ENCODE results near the gene TMEM272. TPM values are rescaled to one million over a fixed set of nuclear protein-coding genes. Genes with fewer than 3 reads are reported as not detected.
A peak's percentile ranks its signal among the peaks of the same experiment; 100 is the strongest.

TMEM272 gene
- total RNA-seq, 6 donors from 2014 or later = 0.13 to 0.44 (median 0.17) TPM; not detected in 3

DNA sequence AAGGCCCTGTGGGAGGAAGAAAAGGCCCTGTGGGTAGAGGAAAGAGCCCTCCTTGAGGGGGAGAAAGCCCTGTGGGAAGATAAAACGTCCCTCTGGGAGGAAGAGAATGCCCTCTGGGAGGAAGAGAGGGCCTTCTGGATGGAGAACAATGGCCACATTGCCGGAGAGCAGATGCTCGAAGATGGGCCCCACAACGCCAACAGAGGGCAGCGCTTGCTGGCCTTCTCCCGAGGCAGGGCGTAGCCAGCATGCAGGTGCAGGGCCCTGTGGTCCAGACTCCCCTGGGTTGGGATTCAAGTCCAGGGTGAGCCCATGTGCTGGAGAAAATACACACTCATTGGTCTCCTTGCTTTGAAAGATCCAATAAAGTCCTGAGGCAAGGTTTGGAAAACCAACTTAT lies 20.9 kb upstream of the TMEM272 start:
- no peak for ATAC-seq (ENCODE audit: low FRiP score in 2 of 2)
- 84 to 87% methylated on average over 6 to 7 of the region's 7 CpGs for WGBS, 2 donors
- Histone ChIP-seq H3K27me3 (no peaks in the 10 kb centered on the region), H3K4me1 (no peaks in the 10 kb centered on the region), H3K9me3 (no peaks in the 10 kb centered on the region), H3K36me3 (no peaks in the 10 kb centered on the region), H3K4me3 (no peak overlapping the region), H3K27ac (no peak overlapping the region)
- no peak for TF ChIP-seq POLR2AphosphoS5 (IDR thresholded peaks at IDR 0.05)
- TF ChIP-seq EP300 (IDR thresholded peaks at IDR 0.05) = no peak
- TF ChIP-seq, protein P1, sequence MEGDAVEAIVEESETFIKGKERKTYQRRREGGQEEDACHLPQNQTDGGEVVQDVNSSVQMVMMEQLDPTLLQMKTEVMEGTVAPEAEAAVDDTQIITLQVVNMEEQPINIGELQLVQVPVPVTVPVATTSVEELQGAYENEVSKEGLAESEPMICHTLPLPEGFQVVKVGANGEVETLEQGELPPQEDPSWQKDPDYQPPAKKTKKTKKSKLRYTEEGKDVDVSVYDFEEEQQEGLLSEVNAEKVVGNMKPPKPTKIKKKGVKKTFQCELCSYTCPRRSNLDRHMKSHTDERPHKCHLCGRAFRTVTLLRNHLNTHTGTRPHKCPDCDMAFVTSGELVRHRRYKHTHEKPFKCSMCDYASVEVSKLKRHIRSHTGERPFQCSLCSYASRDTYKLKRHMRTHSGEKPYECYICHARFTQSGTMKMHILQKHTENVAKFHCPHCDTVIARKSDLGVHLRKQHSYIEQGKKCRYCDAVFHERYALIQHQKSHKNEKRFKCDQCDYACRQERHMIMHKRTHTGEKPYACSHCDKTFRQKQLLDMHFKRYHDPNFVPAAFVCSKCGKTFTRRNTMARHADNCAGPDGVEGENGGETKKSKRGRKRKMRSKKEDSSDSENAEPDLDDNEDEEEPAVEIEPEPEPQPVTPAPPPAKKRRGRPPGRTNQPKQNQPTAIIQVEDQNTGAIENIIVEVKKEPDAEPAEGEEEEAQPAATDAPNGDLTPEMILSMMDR (IDR thresholded peaks at IDR 0.05) = no peak
- no peak for TF ChIP-seq POLR2A (IDR thresholded peaks at IDR 0.05)
- DNase-seq = peak in 1 of 2 donors; percentile 43

DNA sequence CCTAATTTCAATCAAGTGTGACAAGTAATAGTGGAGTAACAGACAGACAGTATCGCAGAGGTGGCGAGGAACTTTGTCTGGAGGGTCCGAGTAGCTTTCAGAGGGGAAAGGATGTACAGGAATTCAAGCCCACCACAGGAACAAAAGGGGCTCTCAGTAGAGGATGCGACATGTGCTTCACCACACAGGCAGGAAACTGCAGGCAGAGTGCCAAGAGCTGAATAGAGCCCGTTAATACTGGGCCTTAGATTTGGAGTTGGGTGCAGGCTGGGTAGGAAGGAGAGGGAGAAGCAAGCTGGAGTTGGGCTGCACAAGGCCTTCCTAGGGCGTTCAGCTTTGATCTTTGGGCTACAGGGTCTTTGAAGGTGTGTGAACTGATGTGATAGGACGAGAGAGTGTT lies 18.0 kb upstream of the TMEM272 start:
- no peak for ATAC-seq (ENCODE audit: low FRiP score in 2 of 2)
- Histone ChIP-seq H3K27ac (no peak overlapping the region), H3K9me3 (no peaks in the 10 kb centered on the region), H3K27me3 (no peaks in the 10 kb centered on the region), H3K36me3 (no peaks in the 10 kb centered on the region), H3K4me1 (no peaks in the 10 kb centered on the region), H3K4me3 (no peak overlapping the region)
- no peak for DNase-seq
- WGBS, 2 donors = 58 to 63% methylated on average over 7 of the region's 7 CpGs
- TF ChIP-seq EP300 (IDR thresholded peaks at IDR 0.05) = no peak
- no peak for TF ChIP-seq POLR2A (IDR thresholded peaks at IDR 0.05)

DNA sequence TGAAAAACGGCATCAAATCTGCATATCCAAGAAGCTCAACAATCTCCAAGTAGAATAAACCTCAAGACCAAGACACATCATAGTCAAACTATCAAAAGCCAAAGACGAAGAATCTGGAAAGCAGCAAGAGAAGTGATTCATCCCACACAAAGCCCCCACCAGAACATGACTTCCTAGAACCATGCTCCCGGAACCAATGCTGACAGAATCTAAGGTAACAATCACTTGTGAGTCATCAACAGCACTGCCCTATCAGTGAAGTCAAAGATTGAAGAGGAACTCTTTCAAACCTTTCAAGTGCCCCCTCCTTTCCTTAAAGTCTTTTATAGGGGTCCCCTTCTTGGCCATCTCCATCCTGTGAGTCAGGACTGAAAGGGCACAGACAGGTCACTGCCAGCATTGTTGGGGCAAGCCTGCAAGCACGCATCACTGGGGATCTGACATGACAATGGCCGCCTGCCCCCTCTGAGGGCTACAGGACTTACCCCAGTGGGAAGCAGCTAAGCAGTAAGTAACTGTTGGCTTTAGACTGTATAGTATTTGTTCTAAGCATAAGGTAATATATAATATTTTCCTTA lies 16.8 kb upstream of the TMEM272 start, which contains the start of gene CCDC70:
CCDC70 (plus strand) TSS at position 247 of the 578 bp plus-strand sequence. CDS start 3,443 bp downstream, outside the sequence.
- no peaks in the 10 kb centered on the region for H3K4me1 ChIP-seq
- no peak for ATAC-seq (ENCODE audit: low FRiP score in 2 of 2)
- DNase-seq = no peak
- TF ChIP-seq, protein P1 (IDR thresholded peaks at IDR 0.05) = no peak
- TF ChIP-seq EP300 (IDR thresholded peaks at IDR 0.05) (no peak), POLR2AphosphoS5 (IDR thresholded peaks at IDR 0.05) (no peak)
- no peaks in the 10 kb centered on the region for H3K27me3 ChIP-seq
- 87 to 90% methylated on average over 4 to 5 of the region's 5 CpGs for WGBS, 2 donors
- no peaks in the 10 kb centered on the region for H3K36me3 ChIP-seq
- no peak within 1 kb of the TSS for H3K4me3 ChIP-seq
- no peaks in the 10 kb centered on the region for H3K9me3 ChIP-seq
- no peak within 1 kb of the TSS for H3K27ac ChIP-seq

DNA sequence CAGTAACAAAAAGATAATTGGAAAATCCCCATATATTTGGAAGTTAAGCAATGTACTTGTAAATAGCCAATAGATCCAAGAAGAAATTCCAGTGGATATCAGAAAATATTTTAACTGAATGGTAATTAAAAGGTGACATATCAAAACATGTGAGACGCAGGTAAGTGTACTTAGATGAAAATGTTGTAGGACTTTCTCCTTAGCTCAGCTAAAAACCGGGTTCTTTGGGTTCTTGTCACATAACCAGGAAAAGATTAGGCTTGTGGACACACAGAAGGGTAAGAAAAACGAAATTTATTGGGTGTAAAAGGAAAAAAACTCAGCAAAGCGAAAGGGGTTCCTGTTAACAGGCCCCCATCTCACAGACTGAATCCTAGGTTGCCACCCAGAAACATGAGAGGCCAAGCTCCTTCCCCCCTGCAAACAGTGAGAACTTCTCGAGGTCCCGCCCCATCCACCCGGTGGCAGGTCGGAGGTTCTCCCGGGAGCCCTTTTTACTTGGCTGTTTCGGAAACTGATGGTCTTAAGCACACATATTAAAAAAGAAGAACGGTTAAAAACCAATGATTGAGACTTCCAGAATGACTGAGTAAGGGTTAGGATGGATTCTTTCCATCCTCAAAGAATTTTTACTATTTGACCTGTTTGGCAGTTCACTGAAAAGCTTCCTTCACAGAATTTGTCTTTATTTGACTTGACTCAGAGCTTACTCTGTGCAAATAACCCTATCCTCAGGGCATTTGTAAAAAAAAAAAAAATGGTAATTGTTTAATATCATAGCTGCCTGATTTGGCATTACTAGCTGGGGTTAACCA lies 13.7 kb upstream of the TMEM272 start:
- TF ChIP-seq POLR2A (IDR thresholded peaks at IDR 0.05) (no peak), POLR2AphosphoS5 (IDR thresholded peaks at IDR 0.05) (no peak), EP300 (IDR thresholded peaks at IDR 0.05) (no peak)
- TF ChIP-seq, protein P1 (IDR thresholded peaks at IDR 0.05) = no peak
- no peaks in the 10 kb centered on the region for H3K4me1 ChIP-seq
- no peak for ATAC-seq (ENCODE audit: low FRiP score in 2 of 2)

DNA sequence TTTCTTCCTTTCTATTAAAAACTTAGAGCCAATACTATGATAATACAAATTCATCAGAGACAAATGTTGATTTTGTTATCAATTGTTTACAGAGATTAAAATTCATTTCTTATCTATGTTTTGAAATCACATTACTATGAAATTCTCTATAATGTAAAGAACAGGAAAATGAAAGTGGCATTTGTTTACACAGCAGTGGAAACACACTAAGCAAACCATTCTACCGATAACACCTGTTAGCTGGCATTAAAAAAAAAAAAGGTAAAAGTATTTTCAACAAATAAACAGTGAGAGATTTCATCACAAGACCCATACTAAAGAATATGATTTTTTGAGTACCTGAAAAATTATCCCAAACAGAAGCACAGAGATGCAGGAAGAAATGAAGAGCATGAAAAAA lies 12.0 kb upstream of the TMEM272 start:
- Histone ChIP-seq H3K4me1 (no peaks in the 10 kb centered on the region), H3K9me3 (no peaks in the 10 kb centered on the region), H3K27me3 (no peaks in the 10 kb centered on the region), H3K36me3 (no peaks in the 10 kb centered on the region), H3K27ac (no peak overlapping the region), H3K4me3 (no peak overlapping the region)
- DNase-seq (no peak), ATAC-seq (ENCODE audit: low FRiP score in 2 of 2) (no peak)
- WGBS, 2 donors = 37 to 38% methylated on average over 1 of the region's 1 CpG
- no peak for TF ChIP-seq POLR2AphosphoS5 (IDR thresholded peaks at IDR 0.05)
- no peak for TF ChIP-seq EP300 (IDR thresholded peaks at IDR 0.05)
- no peak for TF ChIP-seq POLR2A (IDR thresholded peaks at IDR 0.05)
- TF ChIP-seq, protein P1 (IDR thresholded peaks at IDR 0.05) = no peak

More for the DNA sequence above, 13.7 kb upstream of the TMEM272 start:
- no peak overlapping the region for H3K4me3 ChIP-seq
- no peaks in the 10 kb centered on the region for H3K27me3 ChIP-seq
- H3K36me3 ChIP-seq = no peaks in the 10 kb centered on the region
- 64 to 66% methylated on average over 11 of the region's 11 CpGs for WGBS, 2 donors
- H3K27ac ChIP-seq = no peak overlapping the region
- H3K9me3 ChIP-seq = no peaks in the 10 kb centered on the region
- peak in 1 of 2 donors; percentile 29 for DNase-seq
